Heart right ventricle (tissue), 16 donors: ENCODE results near the gene DIAPH1. TPM values are rescaled to one million over a fixed set of nuclear protein-coding genes. Genes with fewer than 3 reads are reported as not detected.
A peak's percentile ranks its signal among the peaks of the same experiment; 100 is the strongest.

Experiments
- ATAC-seq, 8 donors: fragments of 200-7000 bp; cut with Tn5 transposase; one replicate each; pipeline ENCODE4 v1.9.1; 2020; ENCODE audit warnings: mild to moderate bottlenecking in 8 of 8, moderate library complexity in 8 of 8, moderate number of reproducible peaks in 1 of 8
- DNase-seq, 2 donors: peaks; one replicate each; pipeline ENCODE4 v3.0.0-alpha.2; 2020
- H3K27ac ChIP-seq, 10 donors: fragments of 200-600 bp; sonication (generic) in 2 of 10; one replicate each; pipeline versions ENCODE4 v1.5.0 to v1.8.0; 2020 to 2022; ENCODE audit warnings: mild to moderate bottlenecking in 3 of 10
- H3K27me3 ChIP-seq, 7 donors: fragments of 200-600 bp; one replicate each; pipeline ENCODE4 v1.8.0; 2021 to 2022; ENCODE audit warnings: mild to moderate bottlenecking in 2 of 7
- H3K36me3 ChIP-seq, 9 donors: fragments of 200-600 bp; sonication (generic) in 1 of 9; one replicate each; pipeline versions ENCODE4 v1.5.0 to v1.8.0; 2020 to 2022; ENCODE audit warnings: mild to moderate bottlenecking in 2 of 9
- H3K4me1 ChIP-seq, 9 donors: fragments of 200-600 bp; sonication (generic) in 1 of 9; one replicate each; pipeline versions ENCODE4 v1.5.0 to v1.8.0; 2020 to 2022; ENCODE audit warnings: mild to moderate bottlenecking in 4 of 9
- H3K4me3 ChIP-seq, 10 donors: fragments of 200-600 bp; sonication (generic) in 2 of 10; one replicate each; pipeline versions ENCODE4 v1.5.0 to v1.8.0; 2020 to 2022; ENCODE audit warnings: mild to moderate bottlenecking in 7 of 10, moderate library complexity in 2 of 10
- H3K9me3 ChIP-seq, 11 donors: fragments of 200-600 bp in 10 of 11; sonication (generic) in 2 of 11; one replicate each; pipeline versions ENCODE4 v1.5.0 to v1.8.0; 2013 to 2022; ENCODE audit warnings: mild to moderate bottlenecking in 2 of 11, control low read depth in 1 of 11, moderate library complexity in 1 of 11
- whole genome bisulfite sequencing, 2 donors: extraction: QIAGEN DNeasy Blood & Tissue Kit; methylation state at CpG; one replicate each; pipeline ENCODE4 v1.1.7; 2013; ENCODE audit warnings: inconsistent platforms in 1 of 2; 5-methylcytosine and 5-hydroxymethylcytosine counted together
- intact Hi-C, 10 donors: fragments of 100-400 bp; cut with DNase I; formaldehyde crosslinking; loops; one replicate each; pipeline versions ENCODE4 v1.11.1 to v1.14.2; 2022
- polyA plus RNA-seq, 2 donors: library from polyadenylated mRNA; stranded (reverse); fragments of 200-250 nt; gene quantifications; one replicate each; pipeline ENCODE4 v1.2.3, GENCODE V29; 2013
- total RNA-seq, 10 donors: library from RNA; stranded (reverse); fragmentation: NEBNext Ultra II Directional in 3 of 10; extraction: Animal tissue kit (Norgen Biotek cat#: 25700) in 3 of 10; gene quantifications; one replicate each; pipeline versions ENCODE4 v1.2.1 to v1.2.4, GENCODE V29; 2021 to 2023
- TF ChIP-seq, protein P1 (sequence below), 9 donors: fragments of 200-600 bp; sonication (generic) in 2 of 9; IDR thresholded peaks; one replicate each; pipeline versions ENCODE4 v1.5.0 to v1.8.0; 2021 to 2022; ENCODE audit warnings: antibody characterized with exemption in 9 of 9, mild to moderate bottlenecking in 5 of 9, moderate library complexity in 1 of 9
- donor health status: Arrhythmogenic right ventricular cardiomyopathy.
- donor health status: ischemic (EF 13 %, LVEDD 7.1; RV severe dilation, severe dysfunction).
- donor health status: healthy with polysubstance abuse.
- donor health status: DM: no; HTN: yes; CAD: no.
- donor health status: DM: no; HTN: no; CAD: no.
- donor health status: ischemic (EF 25% LVEDD 6.9; RV normal size, moderate dysfunction).
- donor health status: ischemic (EF 25% LVEDD 5.7; RV mildly dilated, moderate dysfunction).
- donor health status: healthy.
- donor health status: DM: yes; HTN: yes; CAD: no.
- donor health status: Ischemic cardiomyopathy.
- donor health status: ischemic (EF 35%, LVEDD 5.7; RV mildly dilated, moderate dysfunction).
- donor health status: nonischemic (EF 11% LVEDD 7.7; RV severe dilation, severe dysfunction).
- donor health status: DM: yes; HTN: yes; CAD: no.
- donor health status: PGD.
- donor health status: ischemic (EF 29% LVEDD 5.4; RV normal size, mild dysfunction).
- donor health status: nonischemic (EF 23%, LVEDD 6.1; RV moderate dilation, normal function).

The DIAPH1 gene
- total and polyA plus RNA-seq, 12 donors, result 27.3 to 93.2 (median 45.6) TPM

DNA sequence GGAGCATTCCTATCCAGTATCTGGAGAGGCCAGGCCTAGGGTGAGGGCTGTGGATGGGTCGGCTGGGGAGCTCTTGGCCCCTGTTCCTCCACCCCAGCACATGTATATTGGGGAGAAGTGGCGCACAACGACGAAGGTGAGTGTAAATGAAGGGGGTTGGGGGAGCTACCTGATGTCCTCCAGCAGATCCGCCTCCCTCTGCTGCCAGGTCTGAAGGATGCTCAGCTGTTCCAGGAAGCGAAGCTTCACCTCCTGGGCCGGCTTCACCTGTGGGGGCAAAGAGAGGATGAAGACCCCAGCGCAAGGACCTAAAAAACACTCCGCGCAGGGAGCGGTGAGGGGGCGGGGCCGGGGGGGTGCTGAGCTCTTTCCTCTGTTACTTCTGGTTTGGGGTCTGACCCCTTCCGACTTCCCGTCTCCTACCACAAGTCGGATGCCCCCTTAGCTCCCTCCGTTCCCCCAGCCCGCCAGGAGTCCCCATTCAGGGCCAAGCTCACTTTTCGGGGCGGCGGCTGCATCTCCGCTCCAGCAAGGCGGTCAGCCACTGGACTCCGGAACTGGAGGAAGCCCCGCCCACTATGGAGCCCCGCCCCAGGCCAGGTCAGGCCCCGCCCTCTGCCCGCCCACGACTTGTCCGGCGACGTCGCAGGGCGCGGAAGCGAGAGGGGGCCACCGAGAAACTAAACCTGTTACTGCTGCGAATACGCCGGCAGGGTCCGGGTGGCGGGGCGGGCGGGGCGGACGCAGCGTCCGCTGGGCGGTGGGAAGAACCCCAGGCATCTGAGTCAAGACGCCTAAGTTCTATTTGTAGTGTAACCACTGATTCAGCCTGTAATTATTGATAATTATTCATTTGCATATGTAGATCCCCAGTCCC is 32.3 kb upstream of the DIAPH1 start, which contains the start of gene FCHSD1:
Gene FCHSD1 (minus strand): TSS at position 568 of the 877 bp plus-strand sequence. CDS start 50 bp downstream, at position 518.
- ATAC-seq (peak; percentile 88 to 97 (median 95)), DNase-seq (peak; percentile 88 to 92)
- peak within 1 kb of the TSS in 7 of 10 donors; percentile 26 to 87 (median 44) for H3K27ac ChIP-seq
- no peaks in the 10 kb centered on the region for H3K9me3 ChIP-seq
- intact Hi-C loops, result no loop called here
- peak within 1 kb of the TSS; percentile 35 to 70 (median 58) for H3K4me3 ChIP-seq
- H3K27me3 ChIP-seq, result no peaks in the 10 kb centered on the region
- TF ChIP-seq, protein P1, sequence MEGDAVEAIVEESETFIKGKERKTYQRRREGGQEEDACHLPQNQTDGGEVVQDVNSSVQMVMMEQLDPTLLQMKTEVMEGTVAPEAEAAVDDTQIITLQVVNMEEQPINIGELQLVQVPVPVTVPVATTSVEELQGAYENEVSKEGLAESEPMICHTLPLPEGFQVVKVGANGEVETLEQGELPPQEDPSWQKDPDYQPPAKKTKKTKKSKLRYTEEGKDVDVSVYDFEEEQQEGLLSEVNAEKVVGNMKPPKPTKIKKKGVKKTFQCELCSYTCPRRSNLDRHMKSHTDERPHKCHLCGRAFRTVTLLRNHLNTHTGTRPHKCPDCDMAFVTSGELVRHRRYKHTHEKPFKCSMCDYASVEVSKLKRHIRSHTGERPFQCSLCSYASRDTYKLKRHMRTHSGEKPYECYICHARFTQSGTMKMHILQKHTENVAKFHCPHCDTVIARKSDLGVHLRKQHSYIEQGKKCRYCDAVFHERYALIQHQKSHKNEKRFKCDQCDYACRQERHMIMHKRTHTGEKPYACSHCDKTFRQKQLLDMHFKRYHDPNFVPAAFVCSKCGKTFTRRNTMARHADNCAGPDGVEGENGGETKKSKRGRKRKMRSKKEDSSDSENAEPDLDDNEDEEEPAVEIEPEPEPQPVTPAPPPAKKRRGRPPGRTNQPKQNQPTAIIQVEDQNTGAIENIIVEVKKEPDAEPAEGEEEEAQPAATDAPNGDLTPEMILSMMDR (IDR thresholded peaks at IDR 0.05), result peak in 4 of 9 donors; percentile 9 to 51 (median 34)
- H3K4me1 ChIP-seq, result peaks cover 0 to 17% (median 3%) of the 10 kb centered on the region in 9 donors
- peaks cover 0 to 47% (median 0%) of the 10 kb centered on the region in 9 donors for H3K36me3 ChIP-seq
- 6 to 8% methylated on average over 49 to 50 of the region's 50 CpGs for WGBS, 2 donors

DNA sequence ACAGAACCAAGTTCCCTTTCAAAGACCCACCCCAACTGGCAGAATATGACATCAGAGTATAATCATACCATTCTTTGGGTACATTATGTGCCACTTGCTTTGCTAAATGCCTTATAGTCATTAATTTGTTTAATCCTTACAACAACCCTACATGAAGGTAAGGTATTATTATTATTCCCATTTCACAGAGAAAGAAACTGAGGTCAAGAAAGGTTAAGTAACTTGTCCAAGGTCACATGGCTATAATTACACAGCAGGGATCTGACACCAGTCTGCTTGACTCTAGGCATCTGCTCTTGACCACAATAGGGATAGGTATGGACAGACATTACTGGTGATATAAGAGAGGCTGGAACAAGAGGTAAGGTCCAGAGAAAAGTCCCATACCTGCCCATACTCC is 31.2 kb upstream of the DIAPH1 start:
- TF ChIP-seq, protein P1 (IDR thresholded peaks at IDR 0.05), result no peak
- Histone ChIP-seq H3K36me3 (peaks cover 0 to 51% (median 5%) of the 10 kb centered on the region in 9 donors), H3K4me1 (peaks cover 0 to 17% (median 3%) of the 10 kb centered on the region in 9 donors), H3K27ac (no peak overlapping the region), H3K27me3 (no peaks in the 10 kb centered on the region), H3K4me3 (no peak overlapping the region), H3K9me3 (no peaks in the 10 kb centered on the region)
- ATAC-seq (no peak), DNase-seq (no peak)
- intact Hi-C loops, result no loop called here

DNA sequence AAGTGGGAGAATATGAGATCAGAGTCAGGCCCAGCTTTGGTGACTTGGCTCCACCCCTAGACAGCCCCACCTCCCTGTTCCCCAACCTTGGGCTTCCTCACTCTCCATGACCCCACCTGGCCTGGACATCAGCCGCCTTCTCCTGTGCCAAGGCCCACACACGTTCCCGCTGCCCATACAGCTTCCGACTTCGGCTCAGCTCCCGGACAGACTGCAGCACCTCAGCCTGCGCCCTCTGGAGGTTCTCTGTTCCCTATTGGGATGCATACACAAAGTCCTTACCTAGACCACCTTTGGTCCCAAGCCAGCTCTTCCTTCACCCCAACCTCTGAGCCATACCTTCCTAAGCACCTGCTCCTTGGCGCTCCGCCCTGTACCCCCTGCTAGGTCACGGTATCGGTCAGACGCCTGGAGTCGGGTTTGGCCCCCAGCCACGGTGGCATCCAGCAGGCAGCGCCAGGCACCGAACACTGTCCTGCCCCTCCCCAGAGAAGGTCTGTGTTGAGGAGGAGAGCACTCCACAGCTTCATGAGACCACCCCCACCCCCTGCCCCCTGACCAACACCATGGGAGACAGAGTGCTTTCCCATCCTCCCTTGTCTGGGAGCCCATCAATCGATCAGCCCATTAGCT is 30.4 kb upstream of the DIAPH1 start:
- Histone ChIP-seq H3K27ac (no peak overlapping the region), H3K27me3 (no peaks in the 10 kb centered on the region), H3K4me3 (no peak overlapping the region), H3K9me3 (no peaks in the 10 kb centered on the region), H3K4me1 (peaks cover 0 to 17% (median 3%) of the 10 kb centered on the region in 9 donors), H3K36me3 (peaks cover 0 to 53% (median 5%) of the 10 kb centered on the region in 9 donors)
- ATAC-seq (no peak), DNase-seq (no peak)
- TF ChIP-seq, protein P1 (IDR thresholded peaks at IDR 0.05), result no peak
- intact Hi-C loops, result no loop called here
- 95% methylated on average over 17 of the region's 17 CpGs for WGBS, 2 donors

DNA sequence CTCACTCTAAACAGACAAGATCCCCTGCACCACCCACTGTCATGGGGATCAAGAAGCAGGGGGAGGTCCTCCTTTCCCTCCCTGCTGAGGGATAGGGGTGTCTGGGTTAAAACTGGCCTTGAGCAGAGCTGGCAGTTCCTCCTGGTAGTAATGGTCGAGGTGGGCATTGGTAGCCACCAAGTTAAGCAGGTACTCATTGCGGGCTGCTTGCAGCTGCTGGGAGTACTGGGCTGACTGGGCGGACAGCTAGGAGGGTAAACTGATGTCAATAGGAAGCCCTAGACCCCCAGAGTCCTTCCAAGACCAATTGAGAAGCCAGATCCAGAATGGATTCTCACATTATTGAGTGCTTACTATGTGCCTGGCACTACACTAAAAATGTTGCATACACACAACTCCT is 29.1 kb upstream of the DIAPH1 start:
- H3K9me3 ChIP-seq, result no peaks in the 10 kb centered on the region
- DNase-seq (no peak), ATAC-seq (no peak)
- no peak overlapping the region for H3K27ac ChIP-seq
- intact Hi-C loops, result no loop called here
- H3K27me3 ChIP-seq, result no peaks in the 10 kb centered on the region
- 90 to 94% methylated on average over 3 of the region's 3 CpGs for WGBS, 2 donors
- TF ChIP-seq, protein P1 (IDR thresholded peaks at IDR 0.05), result no peak
- H3K4me3 ChIP-seq, result no peak overlapping the region
- H3K4me1 ChIP-seq, result peaks cover 0 to 17% (median 3%) of the 10 kb centered on the region in 9 donors
- H3K36me3 ChIP-seq, result peaks cover 0 to 52% (median 5%) of the 10 kb centered on the region in 9 donors
